NT2/D1 (cell line): Measurements from ENCODE around the gene TTC36.

Experiments used
- DNase-seq: peaks from one replicate; pipeline ENCODE4 v3.0.0-alpha.2; 2011; ENCODE audit warnings: low read depth, low spot score
- H3K27me3 ChIP-seq: 2 replicates; pipeline ENCODE4 v1.6.0; 2011; ENCODE audit warnings: mild to moderate bottlenecking; ENCODE audit not compliant: insufficient read length, insufficient read depth
- H3K36me3 ChIP-seq: 2 replicates; pipeline ENCODE4 v1.6.1; 2011; ENCODE audit warnings: mild to moderate bottlenecking, low read length, mixed read lengths; ENCODE audit not compliant: insufficient read depth, insufficient read length
- H3K4me1 ChIP-seq: 2 replicates; pipeline ENCODE4 v1.5.1; 2011; ENCODE audit not compliant: insufficient read depth, insufficient read length
- H3K4me3 ChIP-seq: 2 replicates; pipeline ENCODE4 v1.5.1; 2011; ENCODE audit warnings: low read depth; ENCODE audit not compliant: insufficient read length
- H3K9ac ChIP-seq: 2 replicates; pipeline ENCODE4 v1.6.0; 2011; ENCODE audit warnings: low read depth; ENCODE audit not compliant: insufficient read length
- H3K9me3 ChIP-seq: 2 replicates; pipeline ENCODE4 v1.5.1; 2011; ENCODE audit warnings: mild to moderate bottlenecking, low read length; ENCODE audit not compliant: insufficient read depth
- SUZ12 ChIP-seq: IDR thresholded peaks from 2 replicates; pipeline ENCODE4 v1.6.1; 2011; ENCODE audit not compliant: insufficient read length, insufficient read depth; ENCODE audit errors: extremely low read depth
- YY1 ChIP-seq: IDR thresholded peaks from 2 replicates; pipeline ENCODE4 v1.6.1; 2011; ENCODE audit not compliant: insufficient read length, insufficient read depth
- ZNF274 ChIP-seq: IDR thresholded peaks from 2 replicates; pipeline ENCODE4 v1.6.1; 2011; ENCODE audit warnings: mild to moderate bottlenecking, low read depth, low read length

Gene TTC36

DNA sequence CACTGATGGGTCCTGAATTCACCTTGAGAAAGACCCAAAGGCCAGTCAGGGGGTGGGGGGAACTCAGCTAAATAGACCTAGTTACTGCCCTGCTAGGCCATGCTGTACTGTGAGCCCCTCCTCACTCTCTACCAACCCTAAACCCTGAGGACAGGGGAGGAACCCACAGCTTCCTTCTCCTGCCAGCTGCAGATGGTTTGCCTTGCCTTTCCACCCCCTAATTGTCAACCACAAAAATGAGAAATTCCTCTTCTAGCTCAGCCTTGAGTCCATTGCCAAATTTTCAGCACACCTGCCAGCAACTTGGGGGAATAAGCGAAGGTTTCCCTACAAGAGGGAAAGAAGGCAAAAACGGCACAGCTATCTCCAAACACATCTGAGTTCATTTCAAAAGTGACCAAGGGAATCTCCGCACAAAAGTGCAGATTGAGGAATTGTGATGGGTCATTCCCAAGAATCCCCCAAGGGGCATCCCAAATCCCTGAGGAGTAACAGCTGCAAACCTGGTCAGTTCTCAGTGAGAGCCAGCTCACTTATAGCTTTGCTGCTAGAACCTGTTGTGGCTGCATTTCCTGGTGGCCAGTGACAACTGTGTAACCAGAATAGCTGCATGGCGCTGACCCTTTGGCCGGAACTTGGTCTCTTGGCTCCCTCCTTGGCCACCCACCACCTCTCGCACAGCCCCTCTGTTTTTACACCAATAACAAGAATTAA is 2.4 kb upstream of the TTC36 start:
- H3K36me3 ChIP-seq: peaks cover 62% of the 10 kb centered on the region

DNA sequence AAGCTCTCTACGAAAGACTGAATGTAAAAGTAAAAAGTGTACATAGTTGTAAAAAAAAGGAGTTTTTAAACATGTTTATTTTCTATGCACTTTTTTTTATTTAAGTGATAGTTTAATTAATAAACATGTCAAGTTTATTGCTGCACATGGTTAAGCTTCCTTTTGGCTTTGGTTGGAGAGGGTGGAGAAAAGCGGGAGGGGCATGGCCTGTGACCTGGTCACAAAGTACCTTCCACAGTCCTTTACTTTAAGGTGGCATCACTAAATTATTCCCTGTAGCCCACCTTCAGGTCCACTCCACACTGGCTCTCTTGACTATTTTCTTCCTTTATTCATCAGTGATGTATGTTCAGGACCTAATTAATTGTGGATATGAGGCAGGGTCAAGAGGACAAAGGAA is 586 bp upstream of the TTC36 start:
- peaks cover 6% of the 10 kb centered on the region for H3K4me1 ChIP-seq
- H3K27me3 ChIP-seq: no peaks in the 10 kb centered on the region
- no peaks in the 10 kb centered on the region for H3K9me3 ChIP-seq
- H3K9ac ChIP-seq: no peak overlapping the region
- TF ChIP-seq ZNF274 (no peak), SUZ12 (no peak), YY1 (no peak)
- peaks cover 45% of the 10 kb centered on the region for H3K36me3 ChIP-seq
- DNase-seq: no peak
- no peak overlapping the region for H3K4me3 ChIP-seq

More for the DNA sequence above, 2.4 kb upstream of the TTC36 start:
- peaks cover 5% of the 10 kb centered on the region for H3K4me1 ChIP-seq
- no peak for TF ChIP-seq ZNF274
- TF ChIP-seq SUZ12: no peak
- no peak for TF ChIP-seq YY1
- no peaks in the 10 kb centered on the region for H3K27me3 ChIP-seq
- no peak overlapping the region for H3K9ac ChIP-seq
- no peak overlapping the region for H3K4me3 ChIP-seq
- DNase-seq: no peak
- no peaks in the 10 kb centered on the region for H3K9me3 ChIP-seq

DNA sequence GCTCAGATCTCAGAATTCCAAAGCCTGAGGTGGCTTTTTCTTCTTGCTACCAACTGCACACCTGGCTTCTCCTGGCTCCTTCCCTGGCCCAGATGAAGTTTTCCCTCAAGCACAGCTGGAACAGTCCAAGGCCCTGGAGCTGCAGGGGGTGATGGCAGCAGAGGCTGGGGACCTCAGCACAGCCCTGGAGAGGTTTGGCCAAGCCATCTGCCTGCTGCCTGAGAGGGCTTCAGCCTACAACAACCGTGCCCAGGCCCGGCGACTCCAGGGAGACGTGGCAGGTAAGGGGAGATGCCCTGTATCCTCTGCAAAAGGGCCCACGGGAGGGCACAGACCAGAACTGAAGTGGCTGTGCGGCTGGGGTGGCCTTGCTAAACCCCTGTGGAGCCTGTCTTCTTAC is 1.2 kb downstream of the TTC36 start:
- H3K27me3 ChIP-seq: no peaks in the 10 kb centered on the region

DNA sequence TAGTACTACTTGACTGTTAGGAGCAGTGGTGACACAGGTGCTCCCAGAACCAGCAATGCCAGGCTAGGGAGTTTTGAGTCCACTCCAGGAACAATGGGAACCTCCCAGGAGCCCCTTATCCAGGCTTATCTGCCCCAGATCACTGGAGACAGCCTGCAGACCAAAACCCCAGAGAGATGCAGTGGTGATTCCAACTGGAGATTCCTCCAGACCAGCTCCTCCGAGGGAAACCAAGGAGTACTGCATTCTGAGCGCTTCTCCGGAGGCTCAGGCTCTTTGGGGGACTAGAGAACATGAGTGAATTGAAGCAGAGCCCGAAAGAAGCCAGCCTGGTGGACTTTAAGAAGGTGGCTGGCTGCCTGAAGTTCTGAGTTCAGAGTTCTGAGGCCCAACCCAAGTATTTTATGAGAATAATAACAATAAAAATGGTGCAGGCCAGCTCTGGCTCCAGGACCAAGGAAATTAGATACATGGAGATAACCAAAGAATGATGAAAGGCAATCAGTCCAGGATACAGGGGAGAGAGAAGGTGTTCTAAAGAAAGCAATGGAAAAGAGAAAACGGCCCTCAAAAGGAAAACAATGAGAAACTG is 2.4 kb downstream of the TTC36 start:
- no peak for DNase-seq
- H3K9me3 ChIP-seq: no peaks in the 10 kb centered on the region
- no peaks in the 10 kb centered on the region for H3K27me3 ChIP-seq
- peaks cover 16% of the 10 kb centered on the region for H3K36me3 ChIP-seq
- H3K4me3 ChIP-seq: no peak overlapping the region
- no peak overlapping the region for H3K9ac ChIP-seq
- TF ChIP-seq SUZ12: no peak
- no peak for TF ChIP-seq ZNF274
- TF ChIP-seq YY1: no peak
- peaks cover 8% of the 10 kb centered on the region for H3K4me1 ChIP-seq

More for the DNA sequence above, 1.2 kb downstream of the TTC36 start:
- H3K4me1 ChIP-seq: peaks cover 8% of the 10 kb centered on the region
- TF ChIP-seq ZNF274 (no peak), SUZ12 (no peak), YY1 (no peak)
- H3K4me3 ChIP-seq: no peak overlapping the region
- no peaks in the 10 kb centered on the region for H3K9me3 ChIP-seq
- no peak overlapping the region for H3K9ac ChIP-seq
- DNase-seq: no peak
- peaks cover 28% of the 10 kb centered on the region for H3K36me3 ChIP-seq

DNA sequence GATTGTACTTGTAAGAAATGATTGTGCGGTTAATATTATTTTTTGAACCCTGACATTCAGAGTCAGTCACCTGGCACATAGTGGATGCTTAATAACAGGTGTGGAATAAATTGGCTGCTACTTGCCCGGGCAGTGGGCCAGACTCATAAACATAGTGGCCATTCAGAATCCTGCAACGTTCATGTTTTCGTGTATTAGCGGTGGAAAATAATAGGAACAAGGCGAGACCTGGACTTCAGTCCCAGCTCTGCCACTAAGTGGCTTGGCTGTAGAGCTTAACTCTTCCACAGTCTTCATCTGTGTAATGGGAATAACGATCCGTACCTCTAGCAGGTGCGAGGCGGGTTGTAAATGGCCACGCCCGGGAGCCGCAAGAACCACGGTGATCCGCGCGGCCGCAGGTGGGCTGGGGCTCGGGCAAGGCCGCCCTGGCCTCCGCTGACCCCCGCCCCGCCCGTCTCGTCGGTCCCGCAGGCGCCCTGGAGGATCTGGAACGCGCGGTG is 3.0 kb downstream of the TTC36 start:
- peak overlapping the region; percentile 83 for H3K4me3 ChIP-seq
- no peaks in the 10 kb centered on the region for H3K27me3 ChIP-seq
- peak overlapping the region; percentile 90 for H3K9ac ChIP-seq
- TF ChIP-seq YY1 (no peak), SUZ12 (no peak), ZNF274 (no peak)
- DNase-seq: no peak
- H3K36me3 ChIP-seq: peaks cover 11% of the 10 kb centered on the region
- H3K9me3 ChIP-seq: no peaks in the 10 kb centered on the region
- peaks cover 8% of the 10 kb centered on the region for H3K4me1 ChIP-seq

DNA sequence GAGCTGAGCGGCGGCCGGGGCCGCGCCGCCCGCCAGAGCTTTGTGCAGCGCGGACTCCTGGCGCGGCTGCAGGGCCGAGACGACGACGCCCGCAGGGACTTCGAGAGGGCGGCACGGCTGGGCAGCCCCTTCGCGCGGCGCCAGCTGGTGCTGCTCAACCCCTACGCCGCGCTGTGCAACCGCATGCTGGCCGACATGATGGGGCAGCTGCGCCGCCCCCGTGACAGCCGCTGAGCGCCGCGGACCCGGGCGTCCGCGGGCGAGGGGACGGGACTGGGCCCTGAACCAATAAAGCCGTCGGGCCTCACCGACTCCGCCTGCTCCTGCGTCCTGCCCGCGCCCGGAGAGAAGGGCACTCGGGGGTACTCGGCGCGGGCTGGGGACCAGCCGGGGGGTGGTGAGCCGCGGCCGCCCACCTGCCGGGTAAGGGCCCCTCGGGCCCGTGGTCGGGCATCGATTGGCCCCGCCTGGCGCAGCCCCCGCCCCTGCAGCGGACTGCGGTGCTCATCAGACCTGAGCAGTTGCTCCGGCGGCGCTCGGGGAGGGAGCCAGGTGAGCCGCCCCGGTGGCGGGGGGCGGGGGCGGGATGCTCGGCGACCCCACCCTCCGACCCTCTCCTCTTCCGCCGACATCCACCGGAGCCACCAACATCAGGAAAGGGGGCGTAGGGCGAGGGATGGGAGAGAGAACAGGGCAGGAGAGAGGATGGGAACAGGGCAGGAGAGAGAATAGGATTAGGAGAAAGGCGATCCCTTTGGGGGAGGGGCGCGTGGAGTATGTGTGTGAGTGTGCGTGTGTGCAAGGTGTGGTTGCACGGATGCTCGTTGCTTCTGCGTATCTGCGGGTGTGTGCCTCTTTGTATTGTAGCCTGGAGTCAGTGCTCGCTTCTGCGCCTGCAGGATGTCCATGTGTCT is 3.7 kb downstream of the TTC36 start, which contains the start of gene TMEM25:
Gene TMEM25 (plus strand): TSS at position 510 of the 914 bp plus-strand sequence. CDS start 610 bp downstream, outside the sequence.
- H3K36me3 ChIP-seq: peaks cover 5% of the 10 kb centered on the region
- H3K9ac ChIP-seq: peak within 1 kb of the TSS; percentile 90
- peak within 1 kb of the TSS; percentile 83 for H3K4me3 ChIP-seq
- no peaks in the 10 kb centered on the region for H3K27me3 ChIP-seq
- peaks cover 8% of the 10 kb centered on the region for H3K4me1 ChIP-seq
- no peak for TF ChIP-seq ZNF274
- no peak for TF ChIP-seq YY1
- no peak for TF ChIP-seq SUZ12
- H3K9me3 ChIP-seq: no peaks in the 10 kb centered on the region
- peak; percentile 43 for DNase-seq
